Lower lobe of right lung (tissue), 2 donors: ENCODE results near the gene TLE4. TPM values are rescaled to one million over a fixed set of nuclear protein-coding genes. Genes with fewer than 3 reads are reported as not detected.

Experiments used
- ATAC-seq, 2 donors: fragments of 200-7000 bp; cut with Tn5 transposase; one replicate each; pipeline ENCODE4 v1.9.1; 2020 to 2022; ENCODE audit warnings: mild to moderate bottlenecking in 2 of 2, moderate library complexity in 2 of 2
- DNase-seq: peaks from one replicate; pipeline ENCODE4 v3.0.0-alpha.2; 2020
- H3K27ac ChIP-seq: fragments of 200-600 bp; one replicate; pipeline ENCODE4 v1.8.0; 2022
- H3K27me3 ChIP-seq: fragments of 200-600 bp; one replicate; pipeline ENCODE4 v1.8.0; 2022; ENCODE audit warnings: low read depth
- H3K36me3 ChIP-seq: fragments of 200-600 bp; one replicate; pipeline ENCODE4 v1.8.0; 2022; ENCODE audit warnings: mild to moderate bottlenecking
- H3K4me1 ChIP-seq: fragments of 200-600 bp; one replicate; pipeline ENCODE4 v1.8.0; 2022
- H3K4me3 ChIP-seq: fragments of 200-600 bp; one replicate; pipeline ENCODE4 v1.8.0; 2022; ENCODE audit warnings: mild to moderate bottlenecking
- H3K9me3 ChIP-seq: fragments of 200-600 bp; one replicate; pipeline ENCODE4 v1.8.0; 2022
- CTCF ChIP-seq: fragments of 200-600 bp; IDR thresholded peaks from one replicate; pipeline ENCODE4 v1.8.0; 2022; ENCODE audit warnings: antibody characterized with exemption, mild to moderate bottlenecking
- intact Hi-C: fragments of 100-400 bp; cut with DNase I; formaldehyde crosslinking; loops from one replicate; pipeline ENCODE4 v1.11.0; 2022
- total RNA-seq: library from RNA; stranded (reverse); fragmentation: NEBNext Ultra II Directional; extraction: Animal tissue kit (Norgen Biotek cat#: 25700); gene quantifications from one replicate; pipeline ENCODE4 v1.2.1, GENCODE V29; 2021
- donor health status: DM: no; HTN: yes; CAD: no; lungs with severe emphysema.

The TLE4 gene
- total RNA-seq, 1 donor from 2014 or later: 48.6 TPM

DNA sequence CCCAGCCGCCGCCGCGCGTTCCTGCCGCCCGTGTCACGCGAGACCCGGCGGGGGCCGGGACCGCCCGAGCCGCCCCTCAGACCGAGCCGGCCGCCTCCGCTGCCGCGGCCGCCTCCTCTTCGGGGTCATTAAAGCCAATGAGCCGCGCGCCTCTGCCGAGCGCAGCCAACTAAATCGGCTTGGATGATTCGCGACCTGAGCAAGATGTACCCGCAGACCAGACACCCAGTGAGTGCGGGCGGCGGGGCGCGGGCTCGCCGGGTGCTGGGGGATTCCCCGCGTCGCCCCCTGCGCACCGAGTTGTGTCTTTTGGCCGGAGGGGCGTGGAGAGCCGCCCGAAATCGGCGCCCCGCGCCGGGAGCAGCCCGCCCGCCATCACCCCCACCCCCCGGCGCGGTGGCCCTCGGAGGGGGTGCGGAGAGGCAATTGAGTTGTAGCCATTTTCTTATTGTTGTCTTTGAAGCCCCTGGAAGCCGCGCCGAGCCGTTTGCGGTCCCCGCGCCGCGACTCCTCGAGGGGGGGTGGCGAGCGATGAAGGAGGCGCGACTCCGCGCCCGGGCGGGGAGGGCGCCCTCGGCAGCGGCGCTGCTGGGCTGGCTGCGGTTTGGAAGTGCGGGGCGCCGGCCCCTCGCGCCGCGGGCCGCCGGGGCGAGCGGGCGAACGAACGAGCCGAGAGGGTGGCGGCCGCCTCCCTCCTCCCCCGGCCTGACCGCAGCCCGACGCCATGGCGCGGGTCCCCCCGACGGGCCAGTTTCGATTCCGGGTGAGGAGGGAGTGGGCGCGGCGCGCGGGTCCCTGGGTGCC lies 1.0 kb downstream of the TLE4 start:
- TF ChIP-seq CTCF: no peak
- peak in 1 of 2 donors; percentile 3 for ATAC-seq

DNA sequence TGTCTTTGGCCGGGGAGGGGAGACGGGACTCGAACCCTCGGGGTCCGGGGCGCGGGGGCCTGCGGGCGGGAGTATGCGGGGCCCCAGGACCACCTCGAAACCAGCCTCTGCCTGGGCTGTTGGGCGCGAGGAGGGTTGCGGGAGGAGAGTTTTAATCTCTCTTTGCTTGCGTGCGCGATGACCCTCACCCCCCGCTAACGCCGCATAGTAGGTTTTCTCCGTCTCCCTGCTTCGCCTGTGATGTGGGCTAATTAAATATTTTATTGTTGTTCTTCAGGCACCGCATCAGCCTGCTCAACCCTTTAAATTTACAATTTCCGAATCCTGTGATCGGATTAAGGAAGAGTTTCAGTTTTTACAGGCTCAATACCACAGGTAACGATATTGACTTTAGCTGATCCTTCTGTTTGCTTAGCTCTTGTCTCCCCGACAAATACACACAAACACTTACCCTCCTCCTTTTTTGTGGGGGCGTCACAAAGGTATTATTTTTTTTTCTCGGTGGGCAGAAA lies 1.7 kb downstream of the TLE4 start:
- peaks cover 50% of the 10 kb centered on the region for H3K4me1 ChIP-seq
- no peak for TF ChIP-seq CTCF
- intact Hi-C loops: no loop called here
- no peak for ATAC-seq
- peak overlapping the region; percentile 93 for H3K27ac ChIP-seq
- no peak for DNase-seq
- peaks cover 9% of the 10 kb centered on the region for H3K27me3 ChIP-seq
- peak overlapping the region; percentile 73 for H3K4me3 ChIP-seq
- H3K36me3 ChIP-seq: no peaks in the 10 kb centered on the region
- H3K9me3 ChIP-seq: no peaks in the 10 kb centered on the region

More for the DNA sequence above, 1.0 kb downstream of the TLE4 start:
- Histone ChIP-seq H3K27ac (peak overlapping the region; percentile 93), H3K4me1 (peaks cover 43% of the 10 kb centered on the region), H3K9me3 (no peaks in the 10 kb centered on the region), H3K36me3 (no peaks in the 10 kb centered on the region), H3K4me3 (peak overlapping the region; percentile 73), H3K27me3 (peaks cover 9% of the 10 kb centered on the region)
- intact Hi-C loops: no loop called here
- DNase-seq: peak; percentile 78

- no peaks in the 10 kb centered on the region for H3K36me3 ChIP-seq
- intact Hi-C loops: no loop called here
- DNase-seq: no peak
- no peaks in the 10 kb centered on the region for H3K9me3 ChIP-seq
- TF ChIP-seq CTCF: no peak
- H3K4me1 ChIP-seq: peaks cover 51% of the 10 kb centered on the region
- H3K4me3 ChIP-seq: peak overlapping the region; percentile 73
- no peak for ATAC-seq
- H3K27me3 ChIP-seq: peaks cover 9% of the 10 kb centered on the region
- no peak overlapping the region for H3K27ac ChIP-seq
Measured at GRCh38 chr9:79574136-79574535, 2.4 kb downstream of the TLE4 start.

- no peak for DNase-seq
- H3K36me3 ChIP-seq: no peaks in the 10 kb centered on the region
- no peak overlapping the region for H3K27ac ChIP-seq
- intact Hi-C loops: no loop called here
- TF ChIP-seq CTCF: no peak
- H3K4me3 ChIP-seq: peak overlapping the region; percentile 73
- H3K27me3 ChIP-seq: peaks cover 9% of the 10 kb centered on the region
- no peak for ATAC-seq
- no peaks in the 10 kb centered on the region for H3K9me3 ChIP-seq
- H3K4me1 ChIP-seq: peaks cover 51% of the 10 kb centered on the region
Measured at GRCh38 chr9:79574781-79575180, 3.0 kb downstream of the TLE4 start.

DNA sequence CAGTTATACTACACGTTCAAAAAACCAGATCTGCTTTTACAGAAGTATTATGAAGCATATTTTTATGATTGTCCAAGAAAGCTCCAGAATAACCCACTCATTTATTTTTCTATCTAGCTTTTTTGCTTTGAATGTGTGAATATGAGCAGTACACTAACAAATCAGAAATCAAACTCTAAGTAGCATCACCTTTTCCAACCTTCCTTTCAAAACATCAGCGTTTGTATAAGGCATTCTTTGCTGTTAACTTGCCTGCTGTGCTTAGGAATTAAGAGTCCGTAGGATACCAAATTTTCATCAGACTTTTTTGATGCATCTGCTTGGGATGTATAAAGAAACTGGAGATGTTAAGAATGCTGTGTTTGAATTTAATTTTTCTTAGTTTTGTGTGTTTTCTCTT lies 3.8 kb downstream of the TLE4 start:
- H3K36me3 ChIP-seq: no peaks in the 10 kb centered on the region
- no peaks in the 10 kb centered on the region for H3K9me3 ChIP-seq
- no peak overlapping the region for H3K27ac ChIP-seq
- DNase-seq: no peak
- H3K4me3 ChIP-seq: no peak overlapping the region
- peaks cover 2% of the 10 kb centered on the region for H3K27me3 ChIP-seq
- intact Hi-C loops: no loop called here
- no peak for TF ChIP-seq CTCF
- H3K4me1 ChIP-seq: peaks cover 43% of the 10 kb centered on the region
- no peak for ATAC-seq
